NCI-H128 (cell line): ENCODE measurements around the gene FLOT1.

Experiments
- DNase-seq: peaks from one replicate; lab custom pipeline; 2025; ENCODE audit not compliant: unreplicated experiment; lab: John Stamatoyannopoulos, UW

FLOT1 gene

DNA sequence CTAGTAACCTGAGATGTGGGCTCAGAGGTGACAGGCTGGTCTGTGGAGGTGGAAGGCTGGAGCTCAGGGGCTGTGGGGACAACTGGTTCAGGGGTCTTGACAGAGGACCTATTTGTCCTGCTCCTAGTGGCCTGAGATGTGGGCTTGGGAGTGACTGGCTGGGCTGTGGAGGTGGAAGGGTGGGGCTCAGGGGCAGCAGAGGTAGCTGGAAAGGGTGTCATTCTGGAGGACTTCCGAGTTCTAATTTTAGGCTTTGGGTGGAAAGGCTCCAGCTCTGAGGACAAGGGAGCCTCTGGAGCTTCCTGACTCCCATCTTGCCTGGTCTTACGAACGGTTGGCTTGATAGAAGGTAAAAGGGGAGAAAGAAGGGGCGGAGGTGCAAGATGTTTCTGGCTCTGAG lies 36.9 kb downstream of the FLOT1 start:
- no peak for DNase-seq

DNA sequence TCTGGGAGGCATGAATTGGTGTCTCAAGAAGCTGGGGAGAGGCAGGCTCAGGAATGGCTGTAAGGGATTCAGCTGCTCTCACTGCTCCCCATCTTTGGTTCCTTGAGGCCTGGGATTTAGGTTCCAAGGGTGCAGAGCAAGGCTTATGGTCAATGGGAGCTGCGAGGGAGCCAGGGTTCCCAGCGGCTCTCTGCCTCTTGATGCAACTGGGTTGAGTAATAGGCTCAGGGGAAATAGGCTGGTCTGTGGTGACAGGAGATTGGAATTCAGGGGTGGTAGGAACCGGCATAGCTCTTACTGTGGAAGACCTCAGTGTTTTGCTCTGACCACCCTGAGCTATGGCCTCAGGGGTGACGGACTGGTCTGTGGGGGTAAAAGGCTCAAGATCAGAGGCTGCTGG lies 38.7 kb downstream of the FLOT1 start:
- no peak for DNase-seq

DNA sequence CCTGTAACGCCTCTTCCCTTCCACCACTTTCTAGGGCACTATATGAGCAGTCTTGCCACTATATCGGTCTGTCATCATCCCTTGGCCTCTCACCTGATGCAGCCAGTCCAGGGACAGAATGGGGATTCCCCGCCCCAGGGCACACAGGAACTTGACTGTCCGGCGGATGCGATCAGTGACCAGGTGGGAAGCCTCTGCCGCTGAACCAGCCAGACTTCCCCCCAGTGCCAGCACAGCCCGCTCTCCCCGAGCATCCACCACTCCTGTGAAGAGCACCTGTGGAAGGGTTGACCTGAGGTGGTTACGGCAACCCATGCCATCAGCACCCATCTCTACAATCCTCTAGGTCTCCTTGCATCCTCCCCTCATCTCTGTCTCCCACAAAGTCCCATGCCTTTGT lies 39.5 kb downstream of the FLOT1 start:
- no peak for DNase-seq

DNA sequence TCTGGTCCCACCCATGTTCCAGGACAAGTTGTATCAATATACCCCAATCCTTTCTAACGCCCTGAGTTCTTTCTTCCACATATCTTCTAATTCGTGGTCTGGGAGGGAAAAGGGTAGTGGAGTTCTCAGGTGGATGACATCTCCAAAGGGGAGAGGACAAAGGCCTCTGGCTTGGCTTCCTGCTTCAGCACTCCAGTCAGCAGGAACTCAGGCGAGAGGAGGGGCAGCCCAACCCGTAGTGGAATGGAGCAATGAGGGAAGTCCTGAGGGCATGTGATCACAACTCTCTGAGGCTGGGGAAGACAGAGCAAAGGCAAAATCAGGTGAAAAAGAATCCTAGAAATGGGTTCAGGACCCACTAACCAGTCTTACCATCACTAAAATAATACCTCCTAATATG lies 42.1 kb downstream of the FLOT1 start:
- DNase-seq: no peak

DNA sequence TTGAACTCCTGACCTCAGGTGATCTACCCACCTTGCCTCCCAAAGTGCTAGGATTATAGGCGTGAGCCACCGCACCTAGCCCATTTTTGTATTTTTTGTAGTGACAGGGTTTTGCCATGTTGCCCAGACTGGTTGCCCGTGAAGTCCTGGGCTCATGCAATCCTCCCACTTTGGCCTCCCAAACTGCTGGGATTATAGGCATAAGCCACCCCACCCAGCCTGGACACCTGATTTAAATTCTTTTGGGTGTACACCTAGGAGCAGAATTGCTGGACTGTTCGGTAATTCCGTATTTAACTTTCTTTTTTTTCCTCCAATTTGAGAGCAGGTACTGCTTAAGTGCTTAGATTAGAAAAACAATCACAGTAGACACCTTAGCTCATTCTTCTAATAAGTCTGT lies 46.1 kb downstream of the FLOT1 start:
- DNase-seq: no peak

DNA sequence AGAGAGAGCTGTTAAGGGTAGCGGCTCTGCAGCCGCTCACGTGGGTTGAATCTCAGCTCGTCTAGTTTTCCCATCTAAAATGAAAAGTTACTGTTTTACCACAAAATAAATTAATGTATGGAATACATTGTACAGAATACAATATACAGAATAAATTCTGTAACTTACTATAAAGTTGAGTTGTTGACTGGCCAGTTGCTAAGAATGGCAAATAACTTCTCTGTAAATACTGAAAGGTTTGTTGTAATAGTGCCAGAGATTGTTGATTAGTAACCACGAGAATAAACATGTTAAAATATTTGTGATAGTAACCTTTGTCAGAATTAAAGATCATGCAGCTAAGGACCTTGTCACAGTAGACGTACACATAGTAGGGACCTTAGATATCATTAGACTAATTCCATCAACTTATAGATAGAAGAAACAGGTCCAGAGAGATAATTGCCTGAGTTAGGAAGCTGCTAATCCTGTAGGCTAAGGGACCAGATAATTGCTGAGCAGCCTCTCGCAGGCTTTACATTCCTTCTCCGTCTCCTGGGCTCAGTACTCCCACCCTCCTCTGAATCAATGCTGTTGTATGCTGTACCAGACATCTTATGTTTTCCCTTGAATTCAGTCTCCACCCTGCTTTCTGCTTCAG lies 51.2 kb downstream of the FLOT1 start:
- no peak for DNase-seq

DNA sequence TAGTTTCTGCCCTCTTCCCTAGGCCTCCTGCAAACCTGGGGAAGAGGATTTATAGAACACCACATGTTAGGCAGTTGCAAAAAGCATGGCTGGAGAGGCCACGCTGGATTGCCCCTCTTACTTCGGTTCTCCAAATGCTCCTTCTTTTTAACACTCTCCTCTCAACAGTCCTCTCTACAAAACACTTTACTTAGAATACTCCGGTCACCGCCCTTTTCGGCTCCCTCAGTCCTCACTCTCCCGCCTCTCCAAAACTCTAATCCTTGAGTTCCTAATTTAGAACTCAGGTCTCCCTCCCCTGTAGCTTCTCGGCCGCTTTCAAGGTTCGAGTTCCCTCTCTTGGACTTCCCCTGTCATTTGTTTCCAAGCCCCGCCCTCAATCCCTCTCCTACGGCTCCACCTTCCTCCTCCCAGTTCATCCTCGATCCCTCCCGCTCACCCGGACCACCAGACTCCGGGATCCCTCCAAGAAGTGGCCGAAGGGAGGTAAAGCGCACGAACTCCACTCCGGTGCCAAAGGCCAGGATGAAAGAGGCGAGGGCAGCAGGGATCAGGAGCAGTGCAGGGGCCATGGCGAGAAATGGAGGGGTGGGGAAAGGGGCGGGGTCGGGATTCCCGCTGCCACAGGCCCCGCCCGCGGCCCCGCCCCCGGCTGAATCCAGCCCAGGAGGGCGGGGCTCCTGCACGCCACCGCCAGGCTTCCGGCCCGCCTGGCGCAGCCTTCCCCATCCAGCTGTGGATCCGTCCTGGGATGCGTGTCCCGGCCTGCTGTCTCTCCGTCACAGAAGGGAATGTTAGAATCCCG lies 51.9 kb downstream of the FLOT1 start, which contains the start of gene NRM:
Gene NRM (minus strand): TSS at position 582 of the 805 bp plus-strand sequence. CDS start 10 bp downstream, at position 572.
- peak; percentile 28 for DNase-seq

DNA sequence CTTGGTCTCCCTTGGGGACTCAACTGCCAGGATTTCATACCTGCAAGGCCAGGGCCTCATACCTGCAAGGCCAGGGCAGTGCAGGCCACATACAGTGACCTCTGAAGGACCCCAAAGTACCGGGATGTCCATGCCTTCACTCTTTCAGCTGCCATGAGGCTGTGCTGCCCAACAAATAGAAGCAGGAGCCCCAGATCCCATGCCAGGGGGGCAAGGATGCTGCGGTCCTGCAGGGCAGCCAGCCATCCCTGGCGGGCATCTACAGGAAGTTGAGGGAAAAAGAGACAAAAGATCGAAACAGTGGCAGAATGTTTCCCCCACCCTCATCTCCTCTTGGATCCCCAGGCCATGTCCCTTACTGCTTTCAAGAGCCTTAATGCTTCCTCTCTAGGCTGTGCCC lies 52.5 kb downstream of the FLOT1 start:
- DNase-seq: no peak

DNA sequence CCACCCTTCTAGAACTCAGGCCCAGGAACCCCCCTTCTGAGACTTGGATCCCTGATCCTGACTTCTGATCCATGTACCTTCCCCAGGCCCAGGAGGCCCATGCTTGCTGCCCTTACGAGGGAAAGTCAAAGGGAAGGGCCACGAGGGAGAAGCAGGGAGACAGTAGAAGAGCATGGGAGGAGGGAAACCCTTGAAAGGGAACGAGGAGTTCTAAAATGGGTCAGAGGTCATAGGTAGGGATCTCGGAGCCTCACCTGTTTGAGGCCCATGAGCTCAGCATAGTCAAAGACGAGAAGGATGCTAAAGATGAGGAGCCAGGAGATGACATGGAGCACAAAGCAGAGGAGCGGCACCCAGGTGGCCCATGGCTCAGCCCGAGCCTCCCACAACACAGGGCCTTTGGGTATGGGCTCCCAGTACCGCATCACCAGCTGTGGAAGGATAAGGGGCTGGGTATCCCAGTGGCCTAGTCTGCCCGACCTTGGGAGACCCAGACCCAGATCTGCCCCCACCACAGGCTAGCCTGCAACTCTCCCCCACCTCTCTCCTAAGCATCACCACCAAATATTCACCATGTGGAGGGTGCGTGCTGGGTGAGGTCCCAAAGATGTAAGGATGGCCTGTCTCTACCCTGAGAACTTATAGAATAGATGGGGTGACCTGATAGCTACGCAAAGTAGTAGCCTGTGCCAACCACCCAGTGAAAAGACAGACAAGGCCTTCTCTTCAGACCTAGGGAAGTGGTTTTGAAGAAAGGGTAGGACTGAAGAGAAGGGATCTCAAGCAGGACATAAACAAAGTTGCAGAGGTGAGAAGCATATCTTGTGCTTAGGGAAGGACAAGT lies 53.2 kb downstream of the FLOT1 start:
- DNase-seq: no peak

DNA sequence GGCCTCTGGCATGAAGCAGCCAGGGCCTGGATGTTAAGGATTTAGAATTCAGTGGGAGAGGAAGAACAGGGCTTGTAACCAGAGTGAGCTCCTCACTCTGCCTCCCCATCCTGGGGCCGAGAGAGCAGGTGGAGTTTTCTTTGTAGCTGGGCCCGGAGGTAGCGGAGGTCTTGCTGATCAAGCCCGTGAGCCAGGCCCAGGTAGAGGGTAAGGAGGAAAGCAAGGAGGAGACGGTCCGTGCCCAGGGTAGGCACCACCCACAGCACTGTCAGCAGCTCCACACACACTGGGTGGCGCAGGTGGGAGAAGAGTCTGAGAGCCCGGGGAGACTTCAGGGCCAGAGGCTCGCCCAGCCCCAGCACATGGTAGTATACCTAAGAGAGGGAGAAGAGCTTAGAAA lies 53.9 kb downstream of the FLOT1 start:
- no peak for DNase-seq

DNA sequence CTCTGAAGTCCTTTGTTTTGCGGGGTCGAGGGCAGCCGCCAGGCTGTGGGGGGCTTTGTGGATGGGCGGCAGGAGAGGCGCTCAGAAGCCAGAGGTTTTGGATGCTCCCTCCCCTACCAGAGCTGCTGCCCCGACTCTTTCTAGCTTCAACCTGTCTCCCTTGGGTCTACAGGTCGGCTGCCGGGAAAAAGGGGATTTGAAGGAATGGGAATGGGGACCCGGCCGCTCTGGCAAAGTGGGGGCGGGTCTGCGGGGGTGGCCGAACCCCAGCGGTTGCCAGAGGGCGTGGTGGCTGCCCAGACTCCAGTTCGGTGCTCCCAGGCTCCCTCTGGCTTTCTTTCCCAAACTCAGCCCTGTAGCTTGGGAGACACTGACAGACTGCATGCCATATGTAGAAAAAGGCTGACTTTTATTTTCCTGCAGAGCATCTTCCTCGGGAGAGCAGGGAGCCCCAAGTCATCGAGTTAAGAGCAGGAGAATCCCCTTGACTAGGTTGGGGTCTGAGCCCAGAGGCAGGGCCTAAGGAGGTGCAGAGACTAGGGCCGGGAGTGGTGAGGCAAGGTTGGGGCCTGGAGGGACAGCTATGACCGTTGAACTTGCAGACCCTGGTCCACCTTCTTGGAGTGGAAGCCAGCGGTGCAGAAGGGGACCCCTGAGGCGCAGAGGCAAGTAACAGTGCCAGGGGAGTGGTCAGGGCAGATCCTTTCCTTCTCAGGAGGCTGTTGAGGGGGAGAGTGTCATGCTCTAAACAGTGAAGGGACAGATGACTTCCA lies 54.6 kb downstream of the FLOT1 start:
- no peak for DNase-seq

DNA sequence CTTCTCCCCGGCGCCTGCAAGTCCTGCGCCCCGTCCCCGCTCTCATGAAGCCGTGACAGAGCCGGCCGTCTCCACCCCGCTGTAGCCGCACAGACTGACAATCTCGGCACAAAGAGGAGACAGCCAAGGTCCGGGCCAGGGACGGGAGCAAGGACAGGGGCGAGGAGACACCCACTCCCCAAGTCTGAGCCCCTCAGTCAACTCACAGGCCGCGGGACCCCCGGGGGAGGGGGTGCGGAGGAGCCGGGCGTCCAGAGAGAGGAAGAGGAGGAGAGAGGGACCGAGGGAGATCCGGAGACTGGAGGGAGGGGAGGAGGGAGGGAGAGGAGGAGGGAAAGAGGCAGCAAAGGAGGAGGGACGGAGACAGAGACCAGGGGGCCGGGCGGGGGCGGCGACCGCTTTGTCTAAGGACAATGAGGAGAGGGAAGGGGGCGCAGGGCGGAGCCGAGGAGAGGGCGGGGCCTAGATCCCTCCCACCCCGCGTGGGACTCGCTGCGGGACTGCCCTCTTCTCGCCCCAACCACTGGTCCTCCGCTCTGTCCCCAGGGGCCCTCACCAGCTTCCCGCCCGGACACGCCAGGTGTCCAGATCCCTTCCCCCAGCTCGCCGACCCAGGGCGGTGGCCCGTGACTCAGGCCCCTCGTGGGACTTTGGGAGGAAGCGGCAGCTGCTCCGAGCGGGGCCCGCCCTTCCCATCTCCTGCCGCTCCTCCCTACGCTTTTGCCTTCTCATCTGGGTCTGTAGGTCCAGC lies 55.4 kb downstream of the FLOT1 start:
- peak; percentile 54 for DNase-seq

DNA sequence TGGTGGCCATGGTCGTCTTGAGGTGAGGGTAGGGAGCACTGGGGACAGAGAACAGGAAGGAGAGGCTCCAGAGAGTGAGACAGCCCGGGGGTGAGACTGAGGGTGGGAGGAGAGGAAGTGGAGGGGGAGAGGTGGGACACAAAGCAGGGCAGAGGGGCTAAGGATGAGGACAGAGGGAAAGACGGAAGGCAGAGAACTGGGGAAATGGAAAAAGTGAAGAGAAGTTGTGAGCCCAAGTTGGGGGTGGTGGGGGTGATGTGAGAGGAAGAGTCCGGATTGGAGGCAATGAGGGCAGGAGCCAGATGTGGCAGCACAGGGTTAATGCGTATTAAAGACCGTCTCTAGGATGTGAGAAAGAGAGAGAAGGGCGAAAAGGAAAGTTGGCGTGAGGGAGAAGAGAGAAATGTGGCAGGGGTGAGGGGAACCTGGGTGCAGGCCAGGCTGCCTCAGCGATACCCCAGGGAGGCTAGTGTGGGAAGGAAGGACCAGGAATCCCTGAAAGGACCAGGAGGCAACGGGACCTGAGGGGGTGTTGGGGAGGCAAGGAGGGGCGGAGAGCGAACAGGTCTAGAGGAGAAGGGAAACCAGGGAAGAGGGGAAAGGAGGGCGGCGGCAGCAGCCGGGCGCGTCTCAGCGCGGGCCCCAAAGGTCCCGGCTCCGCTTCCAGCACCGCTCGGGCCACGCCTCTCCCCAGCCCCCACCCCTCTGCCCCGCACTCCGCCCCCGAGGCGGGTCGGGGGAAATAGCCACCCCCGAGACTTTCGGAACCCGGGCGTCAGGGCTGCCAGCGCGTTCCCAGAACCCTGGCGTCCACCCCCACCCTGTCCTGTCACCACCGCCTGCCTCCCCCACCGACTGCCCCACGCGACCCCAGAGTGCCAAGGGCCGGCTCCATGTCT lies 56.2 kb downstream of the FLOT1 start, which contains the start of gene PPP1R18:
Gene PPP1R18 (minus strand): TSS at position 637 of the 899 bp plus-strand sequence. CDS start 627 bp downstream, at position 10.
- DNase-seq: no peak

DNA sequence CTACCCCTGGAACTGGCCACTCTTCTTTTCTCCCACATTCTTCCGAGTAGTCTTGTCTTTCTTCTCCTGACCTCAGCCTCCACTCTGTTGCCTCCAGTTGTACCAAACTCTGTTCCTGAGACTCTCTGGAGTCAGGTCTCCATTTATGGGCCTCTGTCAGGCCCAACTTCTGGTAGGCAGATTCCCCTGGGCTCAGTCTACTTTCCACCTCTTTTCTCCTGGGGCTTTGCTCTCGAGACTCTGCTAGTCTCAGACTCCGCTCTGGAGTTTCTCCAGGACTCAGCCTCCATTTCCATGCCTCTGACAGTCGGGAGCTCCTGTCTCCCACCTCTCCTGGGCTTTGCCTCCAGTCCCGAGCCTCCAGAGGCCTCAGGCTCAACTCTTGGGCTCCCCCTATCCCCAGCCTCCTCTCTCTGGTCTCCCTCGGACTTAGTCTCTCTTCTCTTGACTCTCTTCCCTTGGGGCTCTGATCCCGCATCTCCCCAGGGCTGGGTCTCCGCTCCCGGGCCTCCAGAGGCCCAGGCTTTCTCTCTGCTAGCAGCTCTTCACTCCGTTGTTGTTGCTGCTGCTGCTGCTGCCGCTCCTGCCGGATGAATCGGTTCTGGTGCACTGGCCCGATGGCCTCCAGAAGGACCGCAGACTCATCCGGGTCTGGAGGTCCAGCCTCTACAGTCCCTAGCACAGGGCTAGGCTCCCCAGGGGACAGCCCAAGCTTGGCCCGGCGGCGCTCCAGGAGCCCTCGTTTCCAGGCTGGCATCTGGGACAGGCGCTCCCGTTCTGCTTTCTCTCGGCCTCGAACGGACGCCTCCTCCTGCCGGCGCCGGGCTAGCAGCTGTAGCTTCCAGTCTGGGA lies 57.1 kb downstream of the FLOT1 start:
- DNase-seq: no peak

DNA sequence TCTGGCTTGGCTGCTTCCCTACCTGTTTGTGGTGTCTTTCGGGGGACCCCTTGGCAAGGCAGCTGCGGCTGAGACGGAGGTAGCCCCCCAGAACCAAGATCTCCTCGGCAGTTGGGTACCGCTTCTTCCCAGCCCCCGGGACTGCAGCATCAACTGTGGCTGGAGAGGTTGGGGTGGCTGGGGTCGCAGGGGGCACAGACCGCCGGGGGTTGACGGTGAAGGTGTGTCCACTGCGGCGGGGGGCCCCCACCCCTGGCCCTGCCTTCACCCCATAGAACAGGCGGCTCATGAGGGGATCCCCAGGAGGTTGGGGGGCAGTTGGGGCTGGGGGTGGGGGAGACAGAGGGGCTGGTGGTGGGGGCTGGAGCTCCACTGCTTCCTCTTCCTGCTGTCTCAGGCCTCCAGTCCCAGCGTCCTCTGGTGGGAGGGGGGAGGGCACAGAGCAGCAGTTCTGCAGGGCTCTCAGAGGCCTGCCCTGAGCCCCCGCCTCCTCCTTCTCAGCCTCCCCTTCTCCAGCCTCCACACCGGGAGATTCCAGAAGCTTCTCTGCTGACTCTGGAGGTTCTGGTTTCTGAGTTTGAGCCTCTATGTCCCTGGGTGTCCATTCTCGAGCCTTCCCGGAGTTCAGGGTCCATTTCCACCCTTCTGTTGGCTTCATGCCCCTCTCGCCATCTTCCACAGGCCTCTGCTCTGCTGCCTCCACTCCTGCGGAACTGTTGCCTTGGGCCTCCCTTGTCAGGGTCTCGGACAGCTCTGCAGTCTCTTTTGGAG lies 57.9 kb downstream of the FLOT1 start:
- DNase-seq: no peak

DNA sequence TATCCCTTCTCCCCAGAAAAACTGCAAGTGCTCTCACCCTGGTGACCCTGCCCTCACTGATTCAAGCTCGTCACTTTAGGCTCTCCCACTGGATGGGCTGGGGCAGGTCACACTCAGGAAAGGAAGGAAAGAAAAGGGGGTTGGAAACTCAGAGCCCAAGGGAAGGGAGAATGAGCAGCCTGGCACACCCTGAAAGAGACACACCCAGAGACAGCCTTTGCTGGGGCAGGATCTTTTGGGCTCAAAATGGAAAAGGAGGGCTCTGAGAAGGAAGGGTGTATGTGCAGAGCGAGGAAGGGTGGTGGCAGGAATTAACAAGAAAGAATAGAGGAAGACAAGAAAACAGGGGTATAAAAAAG lies 58.5 kb downstream of the FLOT1 start:
- DNase-seq: no peak

DNA sequence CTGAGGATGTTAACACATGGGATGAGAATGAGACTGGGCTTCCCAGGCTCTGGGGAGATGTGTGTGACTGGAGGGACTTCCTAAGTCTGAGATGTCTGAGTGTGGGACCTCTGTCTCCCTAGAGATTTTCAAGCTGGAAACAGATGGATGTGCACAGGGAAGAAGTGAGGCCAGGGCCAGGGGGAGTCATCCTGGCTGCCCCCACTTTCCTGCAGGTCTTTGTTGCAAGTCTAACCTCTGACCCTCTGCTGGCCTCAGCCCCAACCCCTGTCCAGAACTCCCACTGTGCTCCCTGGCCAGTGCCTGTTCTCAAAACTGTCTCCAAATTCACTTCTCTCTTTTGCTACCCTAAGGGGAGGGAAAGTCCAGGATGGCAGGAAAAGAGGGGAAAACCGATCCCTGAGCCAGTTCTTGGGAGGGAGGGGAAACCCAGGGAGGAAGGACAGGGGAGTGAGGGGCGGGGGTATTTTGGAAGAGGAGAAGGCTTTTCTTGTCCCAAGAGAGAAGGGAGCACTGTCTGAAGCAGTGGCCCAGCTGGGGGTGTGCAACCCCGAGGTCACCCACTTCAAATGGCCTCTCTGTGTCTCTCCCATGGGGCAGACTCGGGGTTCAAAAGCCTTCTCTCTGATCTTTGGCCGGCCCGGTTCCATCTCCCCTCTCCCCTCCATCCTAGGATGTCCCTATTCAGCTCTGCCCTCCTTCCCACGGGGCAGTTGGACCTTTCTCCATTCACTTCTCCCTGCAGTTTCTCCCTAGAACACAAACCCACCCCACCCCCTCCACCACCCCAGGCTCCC lies 59.1 kb downstream of the FLOT1 start:
- DNase-seq: no peak
